ENCODE measurements around the gene LENG8. TPM values are rescaled to one million over a fixed set of nuclear protein-coding genes. Genes with fewer than 3 reads are reported as not detected.

The LENG8 gene
- polyA plus RNA-seq, 3 donors, result 3.6 to 341 (median 5.8) TPM

Small RNA genes within 50 kb of the gene (small RNA-seq; reads per million reads assigned to genes)
- gene AC245884.3 (ENCODE audit: insufficient read length, low read depth), result not detected

Other genes with a start within 250 kb of the LENG8 start
- gene RPS9, start 248.3 kb upstream of the LENG8 start, polyA plus RNA-seq, result 1,000 to 10,000 TPM in 1 of 3 donors, 100 to 1,000 TPM in 2; 756 to 4,259 (median 983) TPM
- gene LILRB3, start 226.2 kb upstream of the LENG8 start, polyA plus RNA-seq, result 100 to 1,000 TPM in 2 of 3 donors, 10 to 100 TPM in 1; 62.9 to 455 (median 104) TPM
- 100 to 1,000 TPM in 2 of 3 donors, 10 to 100 TPM in 1; 65.7 to 150 (median 143) TPM for gene LILRA6, start 206.4 kb upstream of the LENG8 start, polyA plus RNA-seq
- gene LILRB5, start 191.9 kb upstream of the LENG8 start, polyA plus RNA-seq, result 1 to 10 TPM in 1 of 3 donors, under 1 TPM in 2; 0.14 to 1.1 (median 0.17) TPM
- 100 to 1,000 TPM; 111 to 574 (median 172) TPM for gene LILRB2, start 168.1 kb upstream of the LENG8 start, polyA plus RNA-seq
- gene LILRA5, start 136.0 kb upstream of the LENG8 start, polyA plus RNA-seq, result 100 to 1,000 TPM; 348 to 580 (median 516) TPM
- 1 to 10 TPM in 2 of 3 donors, under 1 TPM in 1; 0.07 to 3.4 (median 2.2) TPM for gene LILRA4, start 110.0 kb upstream of the LENG8 start, polyA plus RNA-seq
- gene LAIR1, start 84.3 kb upstream of the LENG8 start, polyA plus RNA-seq, result 100 to 1,000 TPM in 1 of 3 donors, 10 to 100 TPM in 2; 48.0 to 202 (median 73.8) TPM
- gene TTYH1, start 33.7 kb upstream of the LENG8 start, polyA plus RNA-seq, result not detected
- 1 to 10 TPM in 1 of 3 donors, under 1 TPM in 1, not detected in 1; 0.15 to 2.0 TPM for gene LENG9, start 14.6 kb downstream of the LENG8 start, polyA plus RNA-seq
- not detected for gene CDC42EP5, start 24.1 kb downstream of the LENG8 start, polyA plus RNA-seq
- under 1 TPM in 1 of 3 donors, not detected in 2; 0.38 TPM for gene LAIR2, start 53.6 kb downstream of the LENG8 start, polyA plus RNA-seq
- gene LILRA2, start 124.6 kb downstream of the LENG8 start, polyA plus RNA-seq, result 100 to 1,000 TPM; 333 to 451 (median 377) TPM
- gene LILRA1, start 144.4 kb downstream of the LENG8 start, polyA plus RNA-seq, result 100 to 1,000 TPM in 2 of 3 donors, 10 to 100 TPM in 1; 88.5 to 151 (median 141) TPM
- 100 to 1,000 TPM in 1 of 3 donors, 10 to 100 TPM in 2; 27.2 to 317 (median 60.6) TPM for gene LILRB1, start 181.3 kb downstream of the LENG8 start, polyA plus RNA-seq
- 100 to 1,000 TPM in 1 of 3 donors, 10 to 100 TPM in 2; 35.8 to 102 (median 58.0) TPM for gene LILRB4, start 213.8 kb downstream of the LENG8 start, polyA plus RNA-seq

All from CD14-positive monocyte (primary cell).